ENCODE results near the gene FAM20C. TPM values are rescaled to one million over a fixed set of nuclear protein-coding genes. Genes with fewer than 3 reads are reported as not detected.

FAM20C gene
- total RNA-seq, 1 experiment from 2014 or later, result 62.6 TPM

DNA sequence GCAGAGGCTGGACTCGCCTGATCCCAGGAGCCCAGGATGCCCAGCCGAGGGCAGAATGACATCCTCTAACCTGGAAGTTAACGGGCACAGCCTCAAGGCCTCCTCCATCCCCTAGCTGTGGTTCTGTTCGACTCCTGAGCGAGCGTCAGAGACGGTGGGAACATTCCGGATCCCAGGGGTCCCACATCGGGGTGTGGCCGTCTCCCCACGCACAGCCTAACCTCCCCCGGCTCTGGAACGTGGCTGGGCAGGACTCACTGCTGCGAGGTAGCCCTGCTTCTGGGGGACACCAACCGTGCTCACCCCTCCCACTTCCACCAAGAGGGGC, 106.0 kb downstream of the FAM20C start:
- H2BK120ac ChIP-seq (ENCODE audit: low read depth, low read length, poor library complexity, severe bottlenecking), result no peak overlapping the region
- no peaks in the 10 kb centered on the region for H3K36me3 Mint-ChIP-seq (ENCODE audit: insufficient read depth in 1 of 3, low read depth in 3 of 3)
- H3K4me1 ChIP-seq (ENCODE audit: insufficient read depth, low read length), result no peaks in the 10 kb centered on the region

More for the DNA sequence above, 106.0 kb downstream of the FAM20C start:
- Histone ChIP-seq H3K79me1 (ENCODE audit: insufficient read depth, low read depth, low read length, poor library complexity, severe bottlenecking) (no peaks in the 10 kb centered on the region), H3K4me2 (ENCODE audit: insufficient read depth, insufficient read length, low read length) (no peak overlapping the region), H3K79me2 (ENCODE audit: insufficient read depth, low read length) (no peaks in the 10 kb centered on the region), H2BK12ac (ENCODE audit: insufficient read length, low read depth, low read length) (no peak overlapping the region), H3K23ac (ENCODE audit: insufficient read length, low read depth, low read length) (no peak overlapping the region), H2BK15ac (ENCODE audit: low read depth, low read length) (no peak overlapping the region), H3K23me2 (ENCODE audit: insufficient read length, low read depth, low read length, poor library complexity, severe bottlenecking) (no peaks in the 10 kb centered on the region), H3T11ph (ENCODE audit: low read length) (no peak overlapping the region), H2BK5ac (ENCODE audit: insufficient read length, low read length) (no peak overlapping the region), H4K8ac (replicated peaks; ENCODE audit: insufficient read length, low read depth, low read length) (no peak overlapping the region), H3K4ac (ENCODE audit: low read depth, low read length) (no peak overlapping the region), H4K20me1 (ENCODE audit: control insufficient read depth, insufficient read depth, insufficient read length) (no peaks in the 10 kb centered on the region), H2AFZ (ENCODE audit: low read length) (no peak overlapping the region), H3K27me3 (ENCODE audit: insufficient read depth, low read length) (no peaks in the 10 kb centered on the region), H4K91ac (ENCODE audit: insufficient read length, low read depth, low read length) (no peak overlapping the region), H3K56ac (ENCODE audit: insufficient read length, low read depth, low read length) (no peak overlapping the region), H2AK5ac (ENCODE audit: insufficient read length, low read length) (no peak overlapping the region), H3K14ac (ENCODE audit: insufficient read depth, low read length) (no peak overlapping the region), H3K9ac (ENCODE audit: extremely low read depth, insufficient read length, low read length) (no peak overlapping the region), H3K18ac (ENCODE audit: insufficient read length, low read depth, low read length) (no peak overlapping the region), H3K27ac (ENCODE audit: insufficient read length, low read depth, low read length) (no peak overlapping the region), H2BK20ac (ENCODE audit: low read depth, low read length, poor library complexity, severe bottlenecking) (no peak overlapping the region), H4K5ac (ENCODE audit: insufficient read length, low read depth, low read length) (no peak overlapping the region), H3K9me3 (ENCODE audit: control insufficient read depth, low read depth, low read length) (no peaks in the 10 kb centered on the region)
- peaks cover 9% of the 10 kb centered on the region for H3K27me3 Mint-ChIP-seq (ENCODE audit: low read depth)
- no peaks in the 10 kb centered on the region; a peak in 2 of 5 replicates for H3K9me3 Mint-ChIP-seq
- DNase-seq, result no peak
- H3K4me3 Mint-ChIP-seq, result no peak overlapping the region
- no CpG with 5 or more reads among the region's 15 CpGs for WGBS (ENCODE audit: extremely low coverage, insufficient read length, low lambda C conversion rate)
- no peak overlapping the region for H3K27ac Mint-ChIP-seq
- H3K4me1 Mint-ChIP-seq, result peaks cover 0 to 5% of the 10 kb centered on the region in 2 experiments; a peak in 1 of 4 replicates
- TF ChIP-seq, protein P1, sequence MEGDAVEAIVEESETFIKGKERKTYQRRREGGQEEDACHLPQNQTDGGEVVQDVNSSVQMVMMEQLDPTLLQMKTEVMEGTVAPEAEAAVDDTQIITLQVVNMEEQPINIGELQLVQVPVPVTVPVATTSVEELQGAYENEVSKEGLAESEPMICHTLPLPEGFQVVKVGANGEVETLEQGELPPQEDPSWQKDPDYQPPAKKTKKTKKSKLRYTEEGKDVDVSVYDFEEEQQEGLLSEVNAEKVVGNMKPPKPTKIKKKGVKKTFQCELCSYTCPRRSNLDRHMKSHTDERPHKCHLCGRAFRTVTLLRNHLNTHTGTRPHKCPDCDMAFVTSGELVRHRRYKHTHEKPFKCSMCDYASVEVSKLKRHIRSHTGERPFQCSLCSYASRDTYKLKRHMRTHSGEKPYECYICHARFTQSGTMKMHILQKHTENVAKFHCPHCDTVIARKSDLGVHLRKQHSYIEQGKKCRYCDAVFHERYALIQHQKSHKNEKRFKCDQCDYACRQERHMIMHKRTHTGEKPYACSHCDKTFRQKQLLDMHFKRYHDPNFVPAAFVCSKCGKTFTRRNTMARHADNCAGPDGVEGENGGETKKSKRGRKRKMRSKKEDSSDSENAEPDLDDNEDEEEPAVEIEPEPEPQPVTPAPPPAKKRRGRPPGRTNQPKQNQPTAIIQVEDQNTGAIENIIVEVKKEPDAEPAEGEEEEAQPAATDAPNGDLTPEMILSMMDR (conservative IDR thresholded peaks at IDR 0.05), result no peak
